HepG2 (cell line): ENCODE data around the gene LIPH. TPM values are rescaled to one million over a fixed set of nuclear protein-coding genes. Genes with fewer than 3 reads are reported as not detected.

Experiments
- ARID2 ChIP-seq: sonication (generic); formaldehyde crosslinking; IDR thresholded peaks from 2 replicates; pipeline ENCODE4 v1.8.1; 2022; ENCODE audit warnings: mild to moderate bottlenecking, missing genetic modification reagents, borderline replicate concordance
- CEBPB ChIP-seq: IDR thresholded peaks from 2 replicates; pipeline ENCODE4 v1.6.1; 2011; ENCODE audit warnings: low read depth, low read length, improper control_type of control experiment, borderline replicate concordance
- CHCHD3 ChIP-seq: sonication (generic); formaldehyde crosslinking; IDR thresholded peaks from 2 replicates; pipeline ENCODE4 v1.8.0; 2022; ENCODE audit warnings: mild to moderate bottlenecking, missing genetic modification reagents, moderate library complexity
- FOXP1 ChIP-seq, 2 experiments: fragments of 450-650 bp in 1 of 2; IDR thresholded peaks; 2 replicates each; pipeline ENCODE4 v1.6.1; 2017 to 2018; ENCODE audit warnings: antibody characterized with exemption in 1 of 2
- GATAD1 ChIP-seq: IDR thresholded peaks from 2 replicates; pipeline ENCODE4 v1.6.1; 2016; ENCODE audit warnings: missing genetic modification reagents, missing compliant biosample characterization
- KLF11 ChIP-seq: IDR thresholded peaks from 2 replicates; pipeline ENCODE4 v1.6.1; 2016; ENCODE audit warnings: missing compliant biosample characterization
- NPAS2 ChIP-seq: sonication (generic); formaldehyde crosslinking; IDR thresholded peaks from 2 replicates; pipeline ENCODE4 v1.8.0; 2022; ENCODE audit warnings: mild to moderate bottlenecking, missing genetic modification reagents, borderline replicate concordance
- PHB2 ChIP-seq: fragments of 450-650 bp; IDR thresholded peaks from 2 replicates; pipeline ENCODE4 v1.6.1; 2018; ENCODE audit not compliant: partially characterized antibody
- PLRG1 ChIP-seq: fragments of 450-650 bp; conservative IDR thresholded peaks from 2 replicates; pipeline ENCODE4 v1.6.1; 2016
- PRMT3 ChIP-seq: sonication (generic); formaldehyde crosslinking; IDR thresholded peaks from 2 replicates; pipeline ENCODE4 v1.8.1; 2022; ENCODE audit warnings: low read depth, mild to moderate bottlenecking, moderate library complexity, missing genetic modification reagents, borderline replicate concordance
- SMAD3 ChIP-seq: sonication (generic); formaldehyde crosslinking; IDR thresholded peaks from 2 replicates; pipeline ENCODE4 v1.4.0; 2020; ENCODE audit warnings: missing genetic modification reagents
- SMAD9 ChIP-seq: sonication (generic); formaldehyde crosslinking; IDR thresholded peaks from 2 replicates; pipeline ENCODE4 v1.5.1; 2020; ENCODE audit warnings: mild to moderate bottlenecking, missing genetic modification reagents
- THAP11 ChIP-seq: IDR thresholded peaks from 2 replicates; pipeline ENCODE4 v1.6.1; 2016; ENCODE audit warnings: missing biosample characterization, missing genetic modification reagents
- TIGD3 ChIP-seq: sonication (generic); formaldehyde crosslinking; IDR thresholded peaks from 2 replicates; pipeline ENCODE4 v1.5.1; 2020; ENCODE audit warnings: mild to moderate bottlenecking, missing genetic modification reagents, borderline replicate concordance
- U2AF2 ChIP-seq: fragments of 200-400 bp; formaldehyde crosslinking; IDR thresholded peaks from 2 replicates; pipeline ENCODE4 v1.6.1; 2017; ENCODE audit warnings: low read depth, mild to moderate bottlenecking, low read length
- ZBTB21 ChIP-seq: sonication (generic); formaldehyde crosslinking; IDR thresholded peaks from 2 replicates; pipeline ENCODE4 v1.4.0; 2020; ENCODE audit warnings: missing genetic modification reagents
- ZNF30 ChIP-seq: sonication (generic); formaldehyde crosslinking; IDR thresholded peaks from 2 replicates; pipeline ENCODE4 v1.5.0; 2020; ENCODE audit warnings: mild to moderate bottlenecking, missing genetic modification reagents
- ZNF350 ChIP-seq: sonication (generic); formaldehyde crosslinking; IDR thresholded peaks from 2 replicates; pipeline ENCODE4 v1.4.0; 2020; ENCODE audit warnings: mild to moderate bottlenecking, low read depth, missing genetic modification reagents, borderline replicate concordance
- ZNF660 ChIP-seq: sonication (generic); formaldehyde crosslinking; IDR thresholded peaks from 2 replicates; pipeline ENCODE4 v1.5.1; 2020; ENCODE audit warnings: mild to moderate bottlenecking, low read depth, missing genetic modification reagents, borderline replicate concordance
- ZNF782 ChIP-seq: sonication (generic); formaldehyde crosslinking; IDR thresholded peaks from 2 replicates; pipeline ENCODE4 v1.4.0; 2020; ENCODE audit warnings: missing genetic modification reagents, mild to moderate bottlenecking, borderline replicate concordance
- polyA plus RNA-seq, 8 experiments: library from polyadenylated mRNA; depleted of rRNA in 3 of 8; stranded (reverse) in 7 of 8; unstranded in 1 of 8; fragments of >200 nt; fragmentation: Illumina TruSeq in 4 of 8; extraction: Trizol in 4 of 8; gene quantifications; 2 replicates each; pipeline versions ENCODE4 v1.2.1 to v1.2.3, GENCODE V29; 2011 to 2016; ENCODE audit warnings: low read depth in 4 of 8, missing spikeins in 1 of 8, mixed read lengths in 1 of 8; ENCODE audit not compliant: insufficient read depth in 1 of 8
- total RNA-seq, 5 experiments: library from RNA; depleted of rRNA; stranded (reverse); fragments of >200 nt; fragmentation: Illumina TruSeq; extraction: Trizol; gene quantifications; 2 replicates each; pipeline ENCODE4 v1.2.3, GENCODE V29; 2016; ENCODE audit warnings: low read depth in 1 of 5
- TF ChIP-seq, protein P1 (sequence below): sonication (generic); formaldehyde crosslinking; IDR thresholded peaks from 2 replicates; pipeline ENCODE4 v1.5.1; 2020; ENCODE audit warnings: mild to moderate bottlenecking, missing genetic modification reagents, moderate library complexity
- TF ChIP-seq, protein P2 (sequence below): sonication (generic); formaldehyde crosslinking; IDR thresholded peaks from 2 replicates; pipeline ENCODE4 v1.4.0; 2020; ENCODE audit warnings: missing genetic modification reagents

LIPH gene
- total and polyA plus RNA-seq, 2 of the 13 experiments (the other 11 are each of a cell fraction or from before 2014, with no cell fraction given): 0.09 to 0.34 TPM

DNA sequence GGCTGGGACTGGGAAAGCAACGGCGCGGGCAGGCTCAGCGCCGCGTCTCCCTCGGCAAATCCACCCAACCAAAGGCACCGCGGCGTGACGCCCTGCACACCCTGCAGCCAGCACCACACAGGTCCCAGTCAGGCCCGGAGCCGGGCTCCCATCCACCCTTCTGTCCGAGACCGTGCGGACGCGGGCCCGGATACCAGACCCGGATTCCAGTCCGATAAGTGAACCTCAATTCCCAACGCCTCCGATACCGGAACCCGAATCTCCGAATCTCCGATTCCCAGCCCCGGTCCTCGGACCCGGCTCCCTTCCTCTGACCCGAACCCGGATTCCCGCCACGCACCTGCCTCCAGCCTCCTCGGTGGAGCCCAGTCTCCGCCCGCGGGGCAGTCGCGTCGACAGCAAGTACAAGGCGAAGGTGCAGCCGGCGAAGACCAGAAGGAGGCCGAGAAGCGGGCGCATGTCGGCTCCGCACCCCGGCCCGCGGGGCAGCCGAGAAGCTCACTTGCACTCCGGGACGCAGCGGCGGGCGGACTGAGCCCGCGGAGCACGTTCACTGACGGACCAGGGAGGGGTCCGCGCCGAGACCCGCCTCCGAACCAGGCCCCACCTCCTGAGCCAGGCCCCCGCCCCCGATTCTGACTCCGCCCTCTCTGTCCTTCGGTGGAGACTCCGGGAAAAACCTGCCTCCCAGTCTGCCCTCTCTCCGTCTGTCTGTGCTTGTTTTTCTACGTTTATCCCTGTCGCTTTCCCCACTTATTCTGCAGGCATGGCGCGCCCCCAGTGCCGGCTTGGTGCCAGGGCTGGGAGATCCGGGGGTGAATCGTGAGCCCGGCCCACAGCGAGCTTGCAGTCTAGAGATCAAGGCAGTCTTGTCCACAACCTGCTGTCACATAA lies 53.6 kb downstream of the LIPH start, which contains the start of gene TMEM41A (continued):
- TF ChIP-seq ARID2 (CRISPR knock-in tag) (no peak), ZNF350 (CRISPR knock-in tag) (peak; percentile 99), CEBPB (no peak), NPAS2 (CRISPR knock-in tag) (no peak), SMAD9 (CRISPR knock-in tag) (no peak), SMAD3 (CRISPR knock-in tag) (peak; percentile 70), KLF11 (peak; percentile 85; the same call in 1 of the 2 replicates), THAP11 (CRISPR knock-in tag) (peak; percentile 95), ZBTB21 (CRISPR knock-in tag) (no peak), FOXP1 (IDR thresholded peaks at IDR 0.05) (no peak), FOXP1 (CRISPR knock-in tag; IDR thresholded peaks at IDR 0.05) (peak; percentile 39; the same call in 1 of the 2 replicates), CHCHD3 (peak; percentile 90; the same call in 1 of the 2 replicates), GATAD1 (CRISPR knock-in tag) (peak; percentile 99), PLRG1 (no peak), ZNF782 (CRISPR knock-in tag) (peak; percentile 19; the same call in 1 of the 2 replicates), U2AF2 (no peak), TIGD3 (CRISPR knock-in tag) (peak; percentile 87; the same call in 1 of the 2 replicates), PRMT3 (CRISPR knock-in tag) (no peak), PHB2 (no peak), ZNF660 (CRISPR knock-in tag) (no peak), ZNF30 (CRISPR knock-in tag) (no peak; the same call in 1 of the 2 replicates)
- TF ChIP-seq, protein P1, sequence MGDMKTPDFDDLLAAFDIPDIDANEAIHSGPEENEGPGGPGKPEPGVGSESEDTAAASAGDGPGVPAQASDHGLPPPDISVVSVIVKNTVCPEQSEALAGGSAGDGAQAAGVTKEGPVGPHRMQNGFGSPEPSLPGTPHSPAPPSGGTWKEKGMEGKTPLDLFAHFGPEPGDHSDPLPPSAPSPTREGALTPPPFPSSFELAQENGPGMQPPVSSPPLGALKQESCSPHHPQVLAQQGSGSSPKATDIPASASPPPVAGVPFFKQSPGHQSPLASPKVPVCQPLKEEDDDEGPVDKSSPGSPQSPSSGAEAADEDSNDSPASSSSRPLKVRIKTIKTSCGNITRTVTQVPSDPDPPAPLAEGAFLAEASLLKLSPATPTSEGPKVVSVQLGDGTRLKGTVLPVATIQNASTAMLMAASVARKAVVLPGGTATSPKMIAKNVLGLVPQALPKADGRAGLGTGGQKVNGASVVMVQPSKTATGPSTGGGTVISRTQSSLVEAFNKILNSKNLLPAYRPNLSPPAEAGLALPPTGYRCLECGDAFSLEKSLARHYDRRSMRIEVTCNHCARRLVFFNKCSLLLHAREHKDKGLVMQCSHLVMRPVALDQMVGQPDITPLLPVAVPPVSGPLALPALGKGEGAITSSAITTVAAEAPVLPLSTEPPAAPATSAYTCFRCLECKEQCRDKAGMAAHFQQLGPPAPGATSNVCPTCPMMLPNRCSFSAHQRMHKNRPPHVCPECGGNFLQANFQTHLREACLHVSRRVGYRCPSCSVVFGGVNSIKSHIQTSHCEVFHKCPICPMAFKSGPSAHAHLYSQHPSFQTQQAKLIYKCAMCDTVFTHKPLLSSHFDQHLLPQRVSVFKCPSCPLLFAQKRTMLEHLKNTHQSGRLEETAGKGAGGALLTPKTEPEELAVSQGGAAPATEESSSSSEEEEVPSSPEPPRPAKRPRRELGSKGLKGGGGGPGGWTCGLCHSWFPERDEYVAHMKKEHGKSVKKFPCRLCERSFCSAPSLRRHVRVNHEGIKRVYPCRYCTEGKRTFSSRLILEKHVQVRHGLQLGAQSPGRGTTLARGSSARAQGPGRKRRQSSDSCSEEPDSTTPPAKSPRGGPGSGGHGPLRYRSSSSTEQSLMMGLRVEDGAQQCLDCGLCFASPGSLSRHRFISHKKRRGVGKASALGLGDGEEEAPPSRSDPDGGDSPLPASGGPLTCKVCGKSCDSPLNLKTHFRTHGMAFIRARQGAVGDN: peak; percentile 93
- TF ChIP-seq, protein P2, sequence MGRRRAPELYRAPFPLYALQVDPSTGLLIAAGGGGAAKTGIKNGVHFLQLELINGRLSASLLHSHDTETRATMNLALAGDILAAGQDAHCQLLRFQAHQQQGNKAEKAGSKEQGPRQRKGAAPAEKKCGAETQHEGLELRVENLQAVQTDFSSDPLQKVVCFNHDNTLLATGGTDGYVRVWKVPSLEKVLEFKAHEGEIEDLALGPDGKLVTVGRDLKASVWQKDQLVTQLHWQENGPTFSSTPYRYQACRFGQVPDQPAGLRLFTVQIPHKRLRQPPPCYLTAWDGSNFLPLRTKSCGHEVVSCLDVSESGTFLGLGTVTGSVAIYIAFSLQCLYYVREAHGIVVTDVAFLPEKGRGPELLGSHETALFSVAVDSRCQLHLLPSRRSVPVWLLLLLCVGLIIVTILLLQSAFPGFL (CRISPR knock-in tag): no peak
